Activated CD8-positive, alpha-beta T cell treated with anti-CD3 and anti-CD28 coated beads for 36 hours (primary cell): Measurements from ENCODE around the gene MAGEB6. TPM values are rescaled to one million over a fixed set of nuclear protein-coding genes. Genes with fewer than 3 reads are reported as not detected.

Source experiments
- ATAC-seq: fragments of 200-7000 bp; cut with Tn5 transposase; one replicate; pipeline ENCODE4 v1.10.0; 2021; ENCODE audit warnings: mild to moderate bottlenecking, moderate library complexity
- CTCF ChIA-PET: fragments of 350-600 bp; sonication (Branson Sonifier 250); formaldehyde crosslinking; loops from one replicate; lab custom pipeline; 2021; ENCODE audit warnings: antibody characterized with exemption; lab: Charles Lee
- POLR2A ChIA-PET: fragments of 350-600 bp; sonication (Branson Sonifier 250); formaldehyde crosslinking; loops from one replicate; lab custom pipeline; 2021; ENCODE audit warnings: antibody characterized with exemption; lab: Charles Lee
- DNase-seq: peaks from one replicate; pipeline ENCODE4 v3.0.0-alpha.2; 2020
- H3K27ac Mint-ChIP-seq: one replicate; pipeline ENCODE4 v1.8.0; 2021; ENCODE audit warnings: mild to moderate bottlenecking, mixed read lengths
- H3K27me3 Mint-ChIP-seq: one replicate; pipeline ENCODE4 v1.8.0; 2021; ENCODE audit warnings: mixed read lengths
- H3K36me3 Mint-ChIP-seq: one replicate; pipeline ENCODE4 v1.8.0; 2021; ENCODE audit warnings: low read depth, mixed read lengths
- H3K4me1 Mint-ChIP-seq: one replicate; pipeline ENCODE4 v1.8.0; 2021; ENCODE audit warnings: low read depth, mixed read lengths
- H3K4me3 Mint-ChIP-seq: one replicate; pipeline ENCODE4 v1.8.0; 2021; ENCODE audit warnings: mild to moderate bottlenecking, moderate library complexity, mixed read lengths
- H3K9me3 Mint-ChIP-seq: one replicate; pipeline ENCODE4 v1.8.0; 2021; ENCODE audit warnings: mixed read lengths
- intact Hi-C: fragments of 100-400 bp; cut with micrococcal nuclease; formaldehyde crosslinking; loops from one replicate; pipeline ENCODE4 v1.10.0; 2022
- total RNA-seq, 2 experiments: library from RNA; stranded (reverse); gene quantifications; one replicate each; pipeline ENCODE4 v1.2.3, GENCODE V29; 2021
- TF ChIP-seq, protein P1 (sequence below): fragments of 200-600 bp; IDR thresholded peaks from one replicate; pipeline ENCODE4 v1.8.0; 2022; ENCODE audit warnings: antibody characterized with exemption, mild to moderate bottlenecking

The MAGEB6 gene
- total RNA-seq, 2 experiments from 2014 or later, result not detected

DNA sequence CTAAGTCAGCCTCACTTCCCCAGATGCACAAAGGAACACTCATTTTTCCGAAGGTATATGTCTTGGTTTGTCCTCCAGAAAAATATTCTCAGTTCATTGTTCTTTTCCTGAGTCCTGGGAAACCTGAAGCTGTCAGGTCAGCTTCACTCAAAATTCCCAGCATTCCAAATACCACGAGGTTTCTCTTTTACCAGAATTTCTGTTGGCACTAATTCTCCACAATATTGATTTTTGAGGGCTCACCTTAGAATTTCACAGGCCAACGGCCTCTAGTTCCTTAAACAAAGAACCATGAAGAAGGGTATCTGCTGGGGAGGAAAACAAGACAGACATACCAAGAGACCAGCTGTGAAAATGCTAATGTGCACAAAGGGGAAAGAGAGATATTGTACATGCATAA lies 15.8 kb downstream of the MAGEB6 start:
- no peaks in the 10 kb centered on the region for H3K4me1 Mint-ChIP-seq
- intact Hi-C loops, result no loop called here
- no peaks in the 10 kb centered on the region for H3K27me3 Mint-ChIP-seq
- H3K4me3 Mint-ChIP-seq, result no peak overlapping the region
- ATAC-seq (no peak), DNase-seq (no peak)
- H3K36me3 Mint-ChIP-seq, result no peaks in the 10 kb centered on the region
- H3K27ac Mint-ChIP-seq, result no peak overlapping the region
- CTCF ChIA-PET, result no interaction called here
- TF ChIP-seq, protein P1, sequence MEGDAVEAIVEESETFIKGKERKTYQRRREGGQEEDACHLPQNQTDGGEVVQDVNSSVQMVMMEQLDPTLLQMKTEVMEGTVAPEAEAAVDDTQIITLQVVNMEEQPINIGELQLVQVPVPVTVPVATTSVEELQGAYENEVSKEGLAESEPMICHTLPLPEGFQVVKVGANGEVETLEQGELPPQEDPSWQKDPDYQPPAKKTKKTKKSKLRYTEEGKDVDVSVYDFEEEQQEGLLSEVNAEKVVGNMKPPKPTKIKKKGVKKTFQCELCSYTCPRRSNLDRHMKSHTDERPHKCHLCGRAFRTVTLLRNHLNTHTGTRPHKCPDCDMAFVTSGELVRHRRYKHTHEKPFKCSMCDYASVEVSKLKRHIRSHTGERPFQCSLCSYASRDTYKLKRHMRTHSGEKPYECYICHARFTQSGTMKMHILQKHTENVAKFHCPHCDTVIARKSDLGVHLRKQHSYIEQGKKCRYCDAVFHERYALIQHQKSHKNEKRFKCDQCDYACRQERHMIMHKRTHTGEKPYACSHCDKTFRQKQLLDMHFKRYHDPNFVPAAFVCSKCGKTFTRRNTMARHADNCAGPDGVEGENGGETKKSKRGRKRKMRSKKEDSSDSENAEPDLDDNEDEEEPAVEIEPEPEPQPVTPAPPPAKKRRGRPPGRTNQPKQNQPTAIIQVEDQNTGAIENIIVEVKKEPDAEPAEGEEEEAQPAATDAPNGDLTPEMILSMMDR, result no peak
- no peaks in the 10 kb centered on the region for H3K9me3 Mint-ChIP-seq
- POLR2A ChIA-PET, result no interaction called here

- ChIA-PET CTCF (no interaction called here), POLR2A (no interaction called here)
- ATAC-seq (no peak), DNase-seq (no peak)
- H3K27ac Mint-ChIP-seq, result no peak within 1 kb of the TSS
- no peaks in the 10 kb centered on the region for H3K27me3 Mint-ChIP-seq
- no peaks in the 10 kb centered on the region for H3K36me3 Mint-ChIP-seq
- intact Hi-C loops, result no loop called here
- TF ChIP-seq, protein P1, result no peak
- no peaks in the 10 kb centered on the region for H3K9me3 Mint-ChIP-seq
- no peak within 1 kb of the TSS for H3K4me3 Mint-ChIP-seq
- no peaks in the 10 kb centered on the region for H3K4me1 Mint-ChIP-seq
Observed at GRCh38 chrX:26215869-26216268, 23.6 kb downstream of the MAGEB6 start, which contains the start of gene MAGEB5. TSS of gene MAGEB5 (plus strand) at chrX:26216169. CDS start at chrX:26217302, 1,133 bp downstream.

GRCh38 chrX:26219351-26219750 lies 27.1 kb downstream of the MAGEB6 start:
- ChIA-PET CTCF (no interaction called here), POLR2A (no interaction called here)
- H3K4me1 Mint-ChIP-seq, result no peaks in the 10 kb centered on the region
- no peaks in the 10 kb centered on the region for H3K27me3 Mint-ChIP-seq
- DNase-seq (no peak), ATAC-seq (no peak)
- H3K27ac Mint-ChIP-seq, result no peak overlapping the region
- H3K36me3 Mint-ChIP-seq, result no peaks in the 10 kb centered on the region
- intact Hi-C loops, result no loop called here
- H3K4me3 Mint-ChIP-seq, result no peak overlapping the region
- no peaks in the 10 kb centered on the region for H3K9me3 Mint-ChIP-seq
- TF ChIP-seq, protein P1, result no peak

DNA sequence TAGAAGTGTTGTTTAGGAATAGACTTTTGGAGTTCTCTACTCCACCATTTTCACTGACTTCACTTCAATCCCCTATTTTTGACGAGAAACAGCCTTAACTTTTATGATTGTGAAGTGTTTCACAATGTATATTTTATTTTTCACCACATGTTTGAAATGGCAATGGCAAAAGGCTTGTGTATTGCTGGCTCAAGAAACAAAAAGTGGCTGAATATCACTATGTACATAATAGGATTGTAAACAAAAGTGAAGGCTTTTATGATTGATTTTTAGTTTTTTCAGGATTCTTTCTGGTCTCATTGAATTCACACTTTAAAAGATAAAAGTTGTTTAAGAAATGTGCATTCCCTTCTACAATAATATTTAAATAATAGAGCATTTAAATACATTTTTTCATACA lies 41.9 kb downstream of the MAGEB6 start:
- POLR2A ChIA-PET, result no interaction called here
- no peaks in the 10 kb centered on the region for H3K4me1 Mint-ChIP-seq
- no peak overlapping the region for H3K27ac Mint-ChIP-seq
- no peaks in the 10 kb centered on the region for H3K36me3 Mint-ChIP-seq
- DNase-seq, result no peak
- H3K4me3 Mint-ChIP-seq, result no peak overlapping the region
- H3K9me3 Mint-ChIP-seq, result peaks cover 2% of the 10 kb centered on the region
- ATAC-seq, result no peak
- CTCF ChIA-PET, result no interaction called here
- no peaks in the 10 kb centered on the region for H3K27me3 Mint-ChIP-seq
- intact Hi-C loops, result no loop called here
- TF ChIP-seq, protein P1, result no peak

Other genes starting within 250 kb of the MAGEB6 start
- gene MAGEB18, start 54.1 kb upstream of the MAGEB6 start, total RNA-seq, result not detected
- gene MAGEB6B, start 31.8 kb upstream of the MAGEB6 start, total RNA-seq, result not detected
- gene MAGEB5, start 23.7 kb downstream of the MAGEB6 start, total RNA-seq, result not detected